Liver (tissue), 9 donors: Measurements from ENCODE around the gene MYBPC3. TPM values are rescaled to one million over a fixed set of nuclear protein-coding genes. Genes with fewer than 3 reads are reported as not detected.

Source experiments
- DNase-seq: peaks from one replicate; pipeline ENCODE4 v3.0.0-alpha.2; 2017; ENCODE audit warnings: low spot score
- H3K27ac ChIP-seq, 2 donors: one replicate each; pipeline ENCODE4 v1.7.0; 2013; ENCODE audit warnings: inconsistent platforms in 2 of 2, low read length in 2 of 2, control low read depth in 1 of 2, low read depth in 1 of 2, mild to moderate bottlenecking in 1 of 2
- H3K27me3 ChIP-seq, 4 donors: one replicate each; pipeline versions ENCODE4 v1.6.1 to v1.7.0; 2013; ENCODE audit warnings: low read length in 3 of 4, inconsistent platforms in 1 of 4, mild to moderate bottlenecking in 1 of 4, moderate library complexity in 1 of 4; ENCODE audit not compliant: control insufficient read depth in 4 of 4, insufficient read depth in 4 of 4
- H3K36me3 ChIP-seq, 4 donors: one replicate each; pipeline versions ENCODE4 v1.6.1 to v1.7.0; 2013; ENCODE audit warnings: low read length in 3 of 4, mild to moderate bottlenecking in 3 of 4, low read depth in 1 of 4, moderate library complexity in 1 of 4; ENCODE audit not compliant: control insufficient read depth in 4 of 4, insufficient read depth in 3 of 4
- H3K4me1 ChIP-seq, 4 donors: one replicate each; pipeline versions ENCODE4 v1.6.1 to v1.7.0; 2013; ENCODE audit warnings: low read length in 3 of 4, mild to moderate bottlenecking in 3 of 4, moderate library complexity in 1 of 4; ENCODE audit not compliant: control insufficient read depth in 4 of 4, insufficient read depth in 4 of 4
- H3K4me3 ChIP-seq, 3 donors: one replicate each; pipeline versions ENCODE4 v1.6.1 to v1.7.0; 2013; ENCODE audit warnings: low read length in 3 of 3, control low read depth in 1 of 3, low read depth in 1 of 3, mild to moderate bottlenecking in 1 of 3
- H3K9ac ChIP-seq, 2 donors: one replicate each; pipeline ENCODE4 v1.7.0; 2013; ENCODE audit warnings: low read length in 2 of 2, mild to moderate bottlenecking in 2 of 2, moderate library complexity in 2 of 2, control low read depth in 1 of 2, low read depth in 1 of 2
- H3K9me3 ChIP-seq, 4 donors: one replicate each; pipeline versions ENCODE4 v1.6.1 to v1.7.0; 2013; ENCODE audit warnings: low read length in 3 of 4; ENCODE audit not compliant: control insufficient read depth in 4 of 4
- CTCF ChIP-seq: fragments of 150-350 bp; IDR thresholded peaks from 2 replicates; pipeline ENCODE4 v1.5.1; 2017; ENCODE audit warnings: improper control_type of control experiment, low read depth, low read length; ENCODE audit not compliant: missing input control
- FOXA1 ChIP-seq: IDR thresholded peaks from 2 replicates; pipeline ENCODE4 v1.6.1; 2016; ENCODE audit warnings: antibody characterized with exemption
- FOXA2 ChIP-seq: IDR thresholded peaks from 2 replicates; pipeline ENCODE4 v1.6.1; 2016; ENCODE audit warnings: antibody characterized with exemption
- GABPA ChIP-seq, 2 donors: IDR thresholded peaks in 1 of 2; conservative IDR thresholded peaks in 1 of 2; 2 replicates each; pipeline ENCODE4 v1.6.1; 2016; ENCODE audit warnings: antibody characterized with exemption in 2 of 2, mild to moderate bottlenecking in 1 of 2, moderate library complexity in 1 of 2
- HNF4A ChIP-seq, 2 donors: conservative IDR thresholded peaks; 2 replicates each; pipeline ENCODE4 v1.6.1; 2016; ENCODE audit warnings: antibody characterized with exemption in 2 of 2, mild to moderate bottlenecking in 2 of 2
- JUND ChIP-seq, 2 donors: IDR thresholded peaks; 2 replicates each; pipeline ENCODE4 v1.6.1; 2016; ENCODE audit warnings: antibody characterized with exemption in 2 of 2
- NR2F2 ChIP-seq: IDR thresholded peaks from 2 replicates; pipeline ENCODE4 v1.6.1; 2016; ENCODE audit warnings: antibody characterized with exemption
- RAD21 ChIP-seq, 2 donors: IDR thresholded peaks; 2 replicates each; pipeline ENCODE4 v1.6.1; 2016; ENCODE audit warnings: antibody characterized with exemption in 2 of 2, mild to moderate bottlenecking in 2 of 2
- REST ChIP-seq: IDR thresholded peaks from 2 replicates; pipeline ENCODE4 v1.6.1; 2016; ENCODE audit warnings: antibody characterized with exemption, mild to moderate bottlenecking
- SP1 ChIP-seq: IDR thresholded peaks from 2 replicates; pipeline ENCODE4 v1.6.1; 2018; ENCODE audit warnings: antibody characterized with exemption, mild to moderate bottlenecking
- TAF1 ChIP-seq: conservative IDR thresholded peaks from 2 replicates; pipeline ENCODE4 v1.6.1; 2016; ENCODE audit warnings: antibody characterized with exemption, mild to moderate bottlenecking
- YY1 ChIP-seq: IDR thresholded peaks from 2 replicates; pipeline ENCODE4 v1.6.1; 2016; ENCODE audit warnings: antibody characterized with exemption, mild to moderate bottlenecking
- ZBTB33 ChIP-seq: IDR thresholded peaks from 2 replicates; pipeline ENCODE4 v1.6.1; 2016; ENCODE audit warnings: antibody characterized with exemption
- WGBS: extraction: QIAGEN DNeasy Blood & Tissue Kit; methylation state at CpG from one replicate; pipeline ENCODE4 v1.1.7; 2013; 5-methylcytosine and 5-hydroxymethylcytosine counted together
- polyA plus RNA-seq, 2 donors: library from polyadenylated mRNA; stranded (reverse) in 1 of 2; unstranded in 1 of 2; fragments of 200-250 nt in 1 of 2; fragments of >200 nt in 1 of 2; fragmentation: Nextera tagmentation in 1 of 2; extraction: Ambion mirVana in 1 of 2; gene quantifications; one replicate each; pipeline versions ENCODE4 v1.2.1 to v1.2.3, GENCODE V29; 2013 to 2015
- total RNA-seq, 2 donors: library from RNA; depleted of rRNA; stranded (reverse); fragments of >200 nt; gene quantifications; one replicate each; pipeline ENCODE4 v1.2.3, GENCODE V29; 2014
- donor health status: healthy.
- donor health status: healthy.
- donor health status: healthy.
- donor health status: healthy.
- donor health status: healthy.

MYBPC3 gene
- total and polyA plus RNA-seq, 4 donors, result 0.01 to 0.25 TPM; not detected in 2

- H3K9ac ChIP-seq, result no peak overlapping the region
These were observed 3.9 kb upstream of the MYBPC3 start for GRCh38 chr11:47356129-47356997.

More at GRCh38 chr11:47356129-47356997, 3.9 kb upstream of the MYBPC3 start:
- Histone ChIP-seq H3K27ac (no peak overlapping the region), H3K27me3 (no peaks in the 10 kb centered on the region), H3K9me3 (no peaks in the 10 kb centered on the region), H3K36me3 (no peaks in the 10 kb centered on the region), H3K4me3 (no peak overlapping the region), H3K4me1 (peaks cover 0 to 6% (median 0%) of the 10 kb centered on the region in 4 donors)
- 86% methylated on average over 9 of the region's 9 CpGs for WGBS
- TF ChIP-seq HNF4A (conservative IDR thresholded peaks at IDR 0.05), result no peak
- TF ChIP-seq YY1, result no peak
- no peak for TF ChIP-seq JUND (IDR thresholded peaks at IDR 0.05)
- TF ChIP-seq TAF1, result no peak
- TF ChIP-seq SP1, result no peak
- TF ChIP-seq RAD21 (IDR thresholded peaks at IDR 0.05), result no peak
- TF ChIP-seq FOXA2, result no peak
- no peak for TF ChIP-seq GABPA (IDR thresholded peaks at IDR 0.05 in 1 of 2, conservative IDR thresholded peaks at IDR 0.05 in 1 of 2)
- no peak for TF ChIP-seq NR2F2
- no peak for TF ChIP-seq REST
- TF ChIP-seq CTCF, result no peak
- no peak for TF ChIP-seq FOXA1
- TF ChIP-seq ZBTB33, result no peak
- no peak for DNase-seq
